B cell (primary cell): ENCODE results near the gene CSMD2. TPM values are rescaled to one million over a fixed set of nuclear protein-coding genes. Genes with fewer than 3 reads are reported as not detected.

Experiments
- ATAC-seq: fragments of 200-7000 bp; cut with Tn5 transposase; one replicate; pipeline ENCODE4 v1.10.0; 2021; ENCODE audit warnings: low read depth, mild to moderate bottlenecking, moderate number of reproducible peaks, moderate library complexity
- CTCF ChIA-PET: fragments of 350-600 bp; sonication (Branson Sonifier 250); formaldehyde crosslinking; loops from one replicate; lab custom pipeline; 2021; ENCODE audit warnings: antibody characterized with exemption, inconsistent platforms; lab: Charles Lee
- POLR2A ChIA-PET: fragments of 350-600 bp; sonication (Branson Sonifier 250); formaldehyde crosslinking; loops from one replicate; lab custom pipeline; 2021; ENCODE audit warnings: antibody characterized with exemption; lab: Charles Lee
- DNase-seq: peaks from one replicate; pipeline ENCODE4 v3.0.0; 2013
- H2AFZ ChIP-seq: 2 replicates; pipeline ENCODE4 v1.6.1; 2012; ENCODE audit warnings: mild to moderate bottlenecking, low read depth, low read length; ENCODE audit not compliant: insufficient read depth, poor library complexity, severe bottlenecking
- H3K27ac ChIP-seq, 2 donors: 1 replicate in 1 of 2; 2 replicates in 1 of 2; pipeline ENCODE4 v1.5.1; 2012 to 2013; ENCODE audit warnings: low read length in 2 of 2, mild to moderate bottlenecking in 2 of 2, moderate library complexity in 1 of 2
- H3K27me3 ChIP-seq, 4 experiments: fragments of 200-600 bp in 1 of 4; sonication (generic) in 1 of 4; replicated peaks in 1 of 4; 1 replicate in 2 of 4; 2 replicates in 2 of 4; pipeline versions ENCODE4 v1.6.1 to v1.7.0; 2013 to 2016; ENCODE audit warnings: low read length in 3 of 4, mild to moderate bottlenecking in 2 of 4, mixed read lengths in 1 of 4, moderate library complexity in 1 of 4; ENCODE audit not compliant: insufficient read depth in 4 of 4, control insufficient read depth in 3 of 4; ENCODE audit errors: control extremely low read depth in 1 of 4
- H3K36me3 ChIP-seq, 2 experiments: replicated peaks in 1 of 2; 1 replicate in 1 of 2; 2 replicates in 1 of 2; pipeline versions ENCODE4 v1.6.1 to v1.7.1; 2013; ENCODE audit warnings: low read length in 1 of 2; ENCODE audit not compliant: insufficient read depth in 2 of 2, control insufficient read depth in 1 of 2; ENCODE audit errors: control extremely low read depth in 1 of 2, extremely low read depth in 1 of 2
- H3K4me1 ChIP-seq, 2 donors: fragments of 200-600 bp in 1 of 2; sonication (generic) in 1 of 2; 1 replicate in 1 of 2; 2 replicates in 1 of 2; pipeline versions ENCODE4 v1.5.1 to v1.6.1; 2013 to 2017; ENCODE audit warnings: low read length in 2 of 2; ENCODE audit not compliant: control insufficient read depth in 2 of 2, insufficient read depth in 2 of 2
- H3K4me2 ChIP-seq: replicated peaks from 2 replicates; pipeline ENCODE3; 2012; ENCODE audit warnings: mild to moderate bottlenecking, low read depth, low read length; ENCODE audit not compliant: poor library complexity, severe bottlenecking
- H3K4me3 ChIP-seq, 5 experiments: fragments of 200-600 bp in 1 of 5; sonication (generic) in 1 of 5; 1 replicate in 3 of 5; 2 replicates in 2 of 5; pipeline versions ENCODE4 v1.5.1 to v1.7.0; 2011 to 2016; ENCODE audit warnings: low read length in 4 of 5, mild to moderate bottlenecking in 4 of 5, low read depth in 2 of 5, control low read depth in 1 of 5, moderate library complexity in 1 of 5; ENCODE audit not compliant: insufficient read depth in 1 of 5; ENCODE audit errors: control extremely low read depth in 1 of 5, extremely low read depth in 1 of 5
- H3K79me2 ChIP-seq: fragments of 200-600 bp; sonication (generic); one replicate; pipeline ENCODE4 v1.6.0; 2016; ENCODE audit warnings: low read length; ENCODE audit not compliant: control insufficient read depth, insufficient read depth
- H3K9ac ChIP-seq: fragments of 200-600 bp; sonication (generic); 2 replicates; pipeline ENCODE4 v1.6.1; 2017; ENCODE audit warnings: mild to moderate bottlenecking, low read length, moderate library complexity
- H3K9me3 ChIP-seq, 3 donors: one replicate each; pipeline versions ENCODE4 v1.6.1 to v1.7.1; 2013; ENCODE audit warnings: low read length in 2 of 3; ENCODE audit not compliant: control insufficient read depth in 2 of 3, insufficient read depth in 1 of 3; ENCODE audit errors: control extremely low read depth in 1 of 3
- H4K20me1 ChIP-seq: 2 replicates; pipeline ENCODE4 v1.6.0; 2012; ENCODE audit warnings: mild to moderate bottlenecking, low read length; ENCODE audit not compliant: insufficient read depth, control insufficient read depth, poor library complexity, severe bottlenecking
- H3K27ac Mint-ChIP-seq: one replicate; pipeline ENCODE4 v1.8.0; 2021; ENCODE audit warnings: mixed read lengths
- H3K27me3 Mint-ChIP-seq: one replicate; pipeline ENCODE4 v1.8.0; 2021; ENCODE audit warnings: mixed read lengths
- H3K4me1 Mint-ChIP-seq: one replicate; pipeline ENCODE4 v1.8.0; 2021; ENCODE audit warnings: mixed read lengths
- H3K4me3 Mint-ChIP-seq: one replicate; pipeline ENCODE4 v1.8.0; 2021; ENCODE audit warnings: mixed read lengths
- H3K9me3 Mint-ChIP-seq: one replicate; pipeline ENCODE4 v1.8.0; 2022; ENCODE audit warnings: mixed read lengths; ENCODE audit not compliant: insufficient read depth
- CTCF ChIP-seq: fragments of 200-600 bp; IDR thresholded peaks from one replicate; pipeline ENCODE4 v1.8.0; 2022; ENCODE audit warnings: antibody characterized with exemption, mild to moderate bottlenecking
- EZH2 ChIP-seq: IDR thresholded peaks from 2 replicates; pipeline ENCODE4 v1.6.1; 2012; ENCODE audit warnings: borderline replicate concordance, low read depth, mild to moderate bottlenecking, moderate library complexity, low read length; ENCODE audit not compliant: insufficient read depth, poor library complexity, severe bottlenecking
- WGBS: methylation state at CpG from one replicate; pipeline ENCODE4 v1.1.5; 2013; ENCODE audit warnings: missing lambda C conversion rate; ENCODE audit not compliant: insufficient coverage; 5-methylcytosine and 5-hydroxymethylcytosine counted together
- intact Hi-C: fragments of 100-400 bp; cut with micrococcal nuclease; formaldehyde crosslinking; loops from one replicate; pipeline ENCODE4 v1.10.0; 2022
- polyA plus RNA-seq: library from polyadenylated mRNA; depleted of rRNA; stranded (reverse); fragments of >200 nt; gene quantifications from 2 replicates; pipeline ENCODE4 v1.2.3, GENCODE V29; 2012
- total RNA-seq, 2 donors: library from RNA; stranded (reverse); fragments of 120-200 nt in 1 of 2; gene quantifications; 1 replicate in 1 of 2; 2 replicates in 1 of 2; pipeline versions ENCODE4 v1.2.3 to v1.2.4, GENCODE V29; 2013 to 2022

CSMD2 gene
- total and polyA plus RNA-seq, 2 donors (not counting 1 experiment from before 2014, with no cell fraction given), result not detected

DNA sequence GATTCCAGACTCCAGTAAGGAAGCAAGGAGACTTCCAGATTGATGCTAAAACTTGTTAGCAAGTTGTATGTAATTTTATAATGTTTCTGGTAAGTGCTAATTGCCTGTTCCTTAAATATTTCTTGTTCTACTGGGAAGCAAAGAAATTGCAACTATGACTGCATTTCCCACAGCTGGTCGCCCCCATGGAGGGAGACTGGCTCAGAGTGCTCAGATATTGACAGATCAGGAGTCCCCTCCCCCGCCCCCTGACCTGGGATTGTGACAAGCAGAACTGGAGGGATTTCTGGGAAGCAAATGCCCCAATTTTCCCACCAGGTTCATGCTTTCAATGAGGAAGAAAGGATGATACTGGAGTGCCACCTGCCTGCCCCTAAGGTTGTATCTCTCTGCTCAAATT, 383.4 kb downstream of the CSMD2 start:
- no peak overlapping the region for H3K4me2 ChIP-seq
- no peaks in the 10 kb centered on the region for H3K27me3 ChIP-seq
- no peaks in the 10 kb centered on the region for H3K4me1 ChIP-seq
- H4K20me1 ChIP-seq, result no peaks in the 10 kb centered on the region
- DNase-seq, result no peak
- H3K36me3 ChIP-seq, result no peaks in the 10 kb centered on the region
- no peaks in the 10 kb centered on the region for H3K79me2 ChIP-seq
- H3K9me3 ChIP-seq, result no peaks in the 10 kb centered on the region
- H3K27me3 Mint-ChIP-seq, result peaks cover 9% of the 10 kb centered on the region
- no peak for ATAC-seq
- H3K9me3 Mint-ChIP-seq, result no peaks in the 10 kb centered on the region
- H3K27ac Mint-ChIP-seq, result no peak overlapping the region
- POLR2A ChIA-PET, result no interaction called here
- intact Hi-C loops, result no loop called here
- no peak overlapping the region for H3K4me3 Mint-ChIP-seq
- 79% methylated on average over 2 of the region's 2 CpGs for WGBS
- TF ChIP-seq CTCF (no peak), EZH2 (no peak)
- H3K27ac ChIP-seq, result no peak overlapping the region
- H3K4me3 ChIP-seq, result no peak overlapping the region
- no peak overlapping the region for H3K9ac ChIP-seq
- H3K4me1 Mint-ChIP-seq, result no peaks in the 10 kb centered on the region
- CTCF ChIA-PET, result no interaction called here
- no peak overlapping the region for H2AFZ ChIP-seq

- WGBS, result 94% methylated on average over 2 of the region's 4 CpGs
- intact Hi-C loops, result no loop called here
- Mint-ChIP-seq H3K27ac (no peak overlapping the region), H3K4me1 (no peaks in the 10 kb centered on the region), H3K9me3 (no peaks in the 10 kb centered on the region), H3K4me3 (no peak overlapping the region), H3K27me3 (peaks cover 13% of the 10 kb centered on the region)
- H3K79me2 ChIP-seq, result no peaks in the 10 kb centered on the region
- no peak overlapping the region for H2AFZ ChIP-seq
- H3K9ac ChIP-seq, result no peak overlapping the region
- no peaks in the 10 kb centered on the region for H3K9me3 ChIP-seq
- ChIA-PET POLR2A (no interaction called here), CTCF (interaction anchor here (0.6 kb wide), 1 partner anchor 109 kb away, joined by 3 read pairs; no protein-coding TSS in a partner anchor)
- no peak overlapping the region for H3K27ac ChIP-seq
- no peak overlapping the region for H3K4me3 ChIP-seq
- ATAC-seq (no peak), DNase-seq (no peak)
- no peaks in the 10 kb centered on the region for H3K27me3 ChIP-seq
- no peak overlapping the region for H3K4me2 ChIP-seq
- TF ChIP-seq CTCF (no peak), EZH2 (no peak)
- H4K20me1 ChIP-seq, result no peaks in the 10 kb centered on the region
- H3K36me3 ChIP-seq, result no peaks in the 10 kb centered on the region
- no peaks in the 10 kb centered on the region for H3K4me1 ChIP-seq
These were observed 387.7 kb downstream of the CSMD2 start for GRCh38 chr1:33777337-33777736.
